Gastrocnemius medialis (tissue), 4 donors: Measurements from ENCODE around the gene DOCK7. TPM values are rescaled to one million over a fixed set of nuclear protein-coding genes. Genes with fewer than 3 reads are reported as not detected.

ENCODE experiments used
- ATAC-seq, 2 donors: fragments of 150-250 bp; one replicate each; pipeline ENCODE4 v1.9.1; 2016
- DNase-seq, 2 donors: peaks; one replicate each; pipeline ENCODE4 v3.0.0-alpha.2; 2019
- H3K27ac ChIP-seq, 4 donors: fragments of 200-600 bp; sonication (generic); 1 replicate in 1 of 4; 2 replicates in 3 of 4; pipeline ENCODE4 v1.5.1; 2016 to 2018; ENCODE audit warnings: mild to moderate bottlenecking in 2 of 4, moderate library complexity in 1 of 4
- H3K27me3 ChIP-seq, 3 donors: fragments of 200-600 bp; sonication (generic) in 2 of 3; 1 replicate in 1 of 3; 2 replicates in 2 of 3; pipeline versions ENCODE4 v1.5.1 to v1.6.0; 2016 to 2019; ENCODE audit warnings: mild to moderate bottlenecking in 1 of 3, moderate library complexity in 1 of 3
- H3K36me3 ChIP-seq, 2 donors: fragments of 200-600 bp; sonication (generic) in 1 of 2; one replicate each; pipeline ENCODE4 v1.5.1; 2017 to 2018
- H3K4me1 ChIP-seq, 2 donors: fragments of 200-600 bp; sonication (generic) in 1 of 2; one replicate each; pipeline ENCODE4 v1.5.1; 2016 to 2017; ENCODE audit warnings: mild to moderate bottlenecking in 2 of 2
- H3K4me3 ChIP-seq, 4 donors: fragments of 200-600 bp; sonication (generic) in 3 of 4; 1 replicate in 1 of 4; 2 replicates in 3 of 4; pipeline ENCODE4 v1.5.1; 2016 to 2019; ENCODE audit warnings: mild to moderate bottlenecking in 2 of 4
- H3K9me3 ChIP-seq, 3 donors: fragments of 200-600 bp; sonication (generic) in 2 of 3; 1 replicate in 1 of 3; 2 replicates in 2 of 3; pipeline ENCODE4 v1.5.1; 2016 to 2019
- POLR2A ChIP-seq, 2 donors: fragments of 450-650 bp; IDR thresholded peaks; one replicate each; pipeline ENCODE4 v1.6.1; 2017; ENCODE audit warnings: antibody characterized with exemption in 2 of 2, mild to moderate bottlenecking in 2 of 2, moderate library complexity in 2 of 2
- in situ Hi-C, 4 donors: fragments of 200-750 bp; cut with MboI; loops; one replicate each; pipeline versions ENCODE4 v1.15.0 to v1.8.0; 2017; ENCODE audit warnings: low sequenced_read_pairs in 4 of 4
- intact Hi-C: fragments of 100-400 bp; cut with DNase I; formaldehyde crosslinking; loops from one replicate; pipeline ENCODE4 v1.15.1; 2023; ENCODE audit warnings: low total_unique reads
- total RNA-seq, 4 donors: library from RNA; depleted of rRNA; stranded (reverse); fragments of >200 nt; gene quantifications; one replicate each; pipeline versions ENCODE4 v1.1.0 to v1.2.3, GENCODE V29; 2016
- TF ChIP-seq, protein P1 (sequence below), 5 experiments: fragments of 450-650 bp in 3 of 5; fragments of 200-600 bp in 2 of 5; sonication (generic) in 2 of 5; IDR thresholded peaks in 4 of 5; conservative IDR thresholded peaks in 1 of 5; 1 replicate in 4 of 5; 2 replicates in 1 of 5; pipeline ENCODE4 v1.5.1; 2016 to 2019; ENCODE audit warnings: antibody characterized with exemption in 5 of 5, mild to moderate bottlenecking in 3 of 5, moderate library complexity in 3 of 5

The DOCK7 gene
- total RNA-seq, 4 donors from 2014 or later = 7.9 to 14.7 (median 10.9) TPM

DNA sequence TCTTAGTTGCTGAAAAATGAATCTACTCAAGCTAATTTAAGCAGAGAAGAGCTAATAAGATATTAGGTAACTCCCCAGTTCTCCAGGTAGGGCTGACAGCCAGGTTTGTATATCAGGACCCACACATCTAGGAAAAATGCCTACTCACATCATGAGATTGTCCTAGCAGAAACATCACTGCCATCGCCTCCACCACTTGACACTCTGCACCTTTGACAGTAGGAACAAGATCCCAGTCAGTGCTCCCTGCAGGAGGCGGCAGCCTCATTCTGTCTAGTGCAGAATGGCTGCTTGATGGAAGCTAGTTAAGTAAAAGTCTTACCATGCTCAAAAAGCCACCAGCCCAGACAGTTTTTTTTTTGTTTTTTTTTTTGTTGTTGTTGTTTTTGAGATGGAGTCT, 282.9 kb downstream of the DOCK7 start:
- Histone ChIP-seq H3K27ac (no peak overlapping the region), H3K9me3 (no peaks in the 10 kb centered on the region), H3K4me1 (no peaks in the 10 kb centered on the region), H3K4me3 (no peak overlapping the region), H3K36me3 (no peaks in the 10 kb centered on the region), H3K27me3 (no peaks in the 10 kb centered on the region)
- TF ChIP-seq POLR2A (IDR thresholded peaks at IDR 0.05) = no peak
- TF ChIP-seq, protein P1, sequence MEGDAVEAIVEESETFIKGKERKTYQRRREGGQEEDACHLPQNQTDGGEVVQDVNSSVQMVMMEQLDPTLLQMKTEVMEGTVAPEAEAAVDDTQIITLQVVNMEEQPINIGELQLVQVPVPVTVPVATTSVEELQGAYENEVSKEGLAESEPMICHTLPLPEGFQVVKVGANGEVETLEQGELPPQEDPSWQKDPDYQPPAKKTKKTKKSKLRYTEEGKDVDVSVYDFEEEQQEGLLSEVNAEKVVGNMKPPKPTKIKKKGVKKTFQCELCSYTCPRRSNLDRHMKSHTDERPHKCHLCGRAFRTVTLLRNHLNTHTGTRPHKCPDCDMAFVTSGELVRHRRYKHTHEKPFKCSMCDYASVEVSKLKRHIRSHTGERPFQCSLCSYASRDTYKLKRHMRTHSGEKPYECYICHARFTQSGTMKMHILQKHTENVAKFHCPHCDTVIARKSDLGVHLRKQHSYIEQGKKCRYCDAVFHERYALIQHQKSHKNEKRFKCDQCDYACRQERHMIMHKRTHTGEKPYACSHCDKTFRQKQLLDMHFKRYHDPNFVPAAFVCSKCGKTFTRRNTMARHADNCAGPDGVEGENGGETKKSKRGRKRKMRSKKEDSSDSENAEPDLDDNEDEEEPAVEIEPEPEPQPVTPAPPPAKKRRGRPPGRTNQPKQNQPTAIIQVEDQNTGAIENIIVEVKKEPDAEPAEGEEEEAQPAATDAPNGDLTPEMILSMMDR (IDR thresholded peaks at IDR 0.05 in 4 of 5, conservative IDR thresholded peaks at IDR 0.05 in 1 of 5) = no peak
- DNase-seq (no peak), ATAC-seq (no peak)
- intact Hi-C loops (no loop called here), in situ Hi-C loops (loop anchor here (5.0 to 10.0 kb wide), 2 partner anchors 228 to 230 kb away; no protein-coding TSS in a partner anchor)

Other genes starting within 250 kb of the DOCK7 start
- gene ANGPTL3, start 90.9 kb downstream of the DOCK7 start, total RNA-seq = under 1 TPM in 2 of 4 donors, not detected in 2; 0.33 to 0.71 TPM
- 1 to 10 TPM; 2.5 to 5.8 (median 4.5) TPM for gene ATG4C, start 95.7 kb upstream of the DOCK7 start, total RNA-seq